ENCODE data around the gene ASAP2. TPM values are rescaled to one million over a fixed set of nuclear protein-coding genes. Genes with fewer than 3 reads are reported as not detected.

Gene ASAP2
- total RNA-seq, 6 donors from 2014 or later = 20.4 to 26.0 (median 23.4) TPM

- ATAC-seq (ENCODE audit: low FRiP score in 2 of 2) (no peak), DNase-seq (no peak)
- Histone ChIP-seq H3K36me3 (no peaks in the 10 kb centered on the region), H3K27me3 (no peaks in the 10 kb centered on the region), H3K27ac (no peak overlapping the region), H3K4me1 (peaks cover 8 to 18% (median 14%) of the 10 kb centered on the region in 4 donors), H3K9me3 (no peaks in the 10 kb centered on the region), H3K4me3 (no peak overlapping the region)
- TF ChIP-seq POLR2AphosphoS5 (IDR thresholded peaks at IDR 0.05) (no peak), EP300 (IDR thresholded peaks at IDR 0.05) (no peak), POLR2A (IDR thresholded peaks at IDR 0.05) (no peak)
- TF ChIP-seq, protein P1, sequence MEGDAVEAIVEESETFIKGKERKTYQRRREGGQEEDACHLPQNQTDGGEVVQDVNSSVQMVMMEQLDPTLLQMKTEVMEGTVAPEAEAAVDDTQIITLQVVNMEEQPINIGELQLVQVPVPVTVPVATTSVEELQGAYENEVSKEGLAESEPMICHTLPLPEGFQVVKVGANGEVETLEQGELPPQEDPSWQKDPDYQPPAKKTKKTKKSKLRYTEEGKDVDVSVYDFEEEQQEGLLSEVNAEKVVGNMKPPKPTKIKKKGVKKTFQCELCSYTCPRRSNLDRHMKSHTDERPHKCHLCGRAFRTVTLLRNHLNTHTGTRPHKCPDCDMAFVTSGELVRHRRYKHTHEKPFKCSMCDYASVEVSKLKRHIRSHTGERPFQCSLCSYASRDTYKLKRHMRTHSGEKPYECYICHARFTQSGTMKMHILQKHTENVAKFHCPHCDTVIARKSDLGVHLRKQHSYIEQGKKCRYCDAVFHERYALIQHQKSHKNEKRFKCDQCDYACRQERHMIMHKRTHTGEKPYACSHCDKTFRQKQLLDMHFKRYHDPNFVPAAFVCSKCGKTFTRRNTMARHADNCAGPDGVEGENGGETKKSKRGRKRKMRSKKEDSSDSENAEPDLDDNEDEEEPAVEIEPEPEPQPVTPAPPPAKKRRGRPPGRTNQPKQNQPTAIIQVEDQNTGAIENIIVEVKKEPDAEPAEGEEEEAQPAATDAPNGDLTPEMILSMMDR (IDR thresholded peaks at IDR 0.05) = no peak
Observed at GRCh38 chr2:9194352-9194751, 12.3 kb upstream of the ASAP2 start.

DNA sequence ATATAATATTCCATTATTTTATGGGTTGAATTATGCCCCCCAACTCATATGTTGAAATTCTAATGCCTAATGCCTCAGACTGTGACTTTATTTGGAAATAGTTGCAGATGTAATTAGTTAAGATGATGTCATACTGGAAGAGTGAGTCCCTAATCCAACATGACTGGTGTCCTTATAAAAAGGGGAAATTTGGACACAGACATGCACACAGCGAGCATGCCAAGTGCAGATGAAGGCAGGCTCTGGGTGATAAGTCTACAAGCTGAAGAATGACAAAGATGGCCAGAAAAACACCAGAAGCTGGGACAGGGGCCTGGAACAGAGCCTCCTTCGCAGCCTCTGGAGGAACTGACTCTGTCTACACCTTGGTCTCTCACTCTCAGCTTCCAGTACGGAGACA is 10.0 kb upstream of the ASAP2 start:
- WGBS, 2 donors = 77 to 84% methylated on average over 3 of the region's 3 CpGs
- TF ChIP-seq, protein P1 (IDR thresholded peaks at IDR 0.05) = no peak
- no peak for TF ChIP-seq POLR2A (IDR thresholded peaks at IDR 0.05)
- TF ChIP-seq EP300 (IDR thresholded peaks at IDR 0.05) = no peak
- TF ChIP-seq POLR2AphosphoS5 (IDR thresholded peaks at IDR 0.05) = no peak
- ATAC-seq (ENCODE audit: low FRiP score in 2 of 2) = no peak
- Histone ChIP-seq H3K4me1 (peaks cover 0 to 10% (median 6%) of the 10 kb centered on the region in 4 donors), H3K27me3 (no peaks in the 10 kb centered on the region), H3K27ac (no peak overlapping the region), H3K36me3 (no peaks in the 10 kb centered on the region), H3K9me3 (no peaks in the 10 kb centered on the region), H3K4me3 (no peak overlapping the region)
- DNase-seq = no peak

GRCh38 chr2:9197916-9198315 is 8.7 kb upstream of the ASAP2 start:
- WGBS, 2 donors = 92 to 93% methylated on average over 5 of the region's 5 CpGs
- H3K4me3 ChIP-seq = no peak overlapping the region
- no peaks in the 10 kb centered on the region for H3K36me3 ChIP-seq
- no peaks in the 10 kb centered on the region for H3K9me3 ChIP-seq
- H3K27me3 ChIP-seq = no peaks in the 10 kb centered on the region
- ATAC-seq (ENCODE audit: low FRiP score in 2 of 2) (no peak), DNase-seq (no peak)
- TF ChIP-seq, protein P1 (IDR thresholded peaks at IDR 0.05) = no peak
- TF ChIP-seq POLR2AphosphoS5 (IDR thresholded peaks at IDR 0.05) = no peak
- no peak for TF ChIP-seq EP300 (IDR thresholded peaks at IDR 0.05)
- TF ChIP-seq POLR2A (IDR thresholded peaks at IDR 0.05) = no peak
- no peak overlapping the region for H3K27ac ChIP-seq
- H3K4me1 ChIP-seq = peaks cover 0 to 5% (median 0%) of the 10 kb centered on the region in 4 donors

GRCh38 chr2:9199716-9200632 is 6.6 kb upstream of the ASAP2 start:
- ATAC-seq (ENCODE audit: low FRiP score in 2 of 2) (peak in 1 of 2 donors; percentile 56), DNase-seq (no peak)
- Histone ChIP-seq H3K27ac (no peak overlapping the region), H3K27me3 (no peaks in the 10 kb centered on the region), H3K36me3 (no peaks in the 10 kb centered on the region), H3K4me1 (peaks cover 0 to 5% (median 0%) of the 10 kb centered on the region in 4 donors), H3K4me3 (no peak overlapping the region), H3K9me3 (no peaks in the 10 kb centered on the region)
- TF ChIP-seq, protein P1 (IDR thresholded peaks at IDR 0.05) = no peak
- TF ChIP-seq EP300 (IDR thresholded peaks at IDR 0.05) = no peak
- TF ChIP-seq POLR2A (IDR thresholded peaks at IDR 0.05) = no peak
- no peak for TF ChIP-seq POLR2AphosphoS5 (IDR thresholded peaks at IDR 0.05)
- WGBS, 2 donors = 87% methylated on average over 9 of the region's 9 CpGs
